Liver (tissue), 3 donors: ENCODE results near the gene B9D1.

Source experiments
- CTCF ChIP-seq: fragments of 150-350 bp; IDR thresholded peaks from 2 replicates; pipeline ENCODE4 v1.5.1; 2017; ENCODE audit warnings: improper control_type of control experiment, low read depth, low read length; ENCODE audit not compliant: missing input control
- EGR1 ChIP-seq, 2 donors: IDR thresholded peaks; 2 replicates each; pipeline ENCODE4 v1.6.1; 2016 to 2018; ENCODE audit warnings: antibody characterized with exemption in 2 of 2, low read depth in 2 of 2
- FOXA1 ChIP-seq: IDR thresholded peaks from 2 replicates; pipeline ENCODE4 v1.6.1; 2016; ENCODE audit warnings: antibody characterized with exemption
- JUND ChIP-seq, 2 donors: IDR thresholded peaks; 2 replicates each; pipeline ENCODE4 v1.6.1; 2016; ENCODE audit warnings: antibody characterized with exemption in 2 of 2
- RAD21 ChIP-seq, 2 donors: IDR thresholded peaks; 2 replicates each; pipeline ENCODE4 v1.6.1; 2016; ENCODE audit warnings: antibody characterized with exemption in 2 of 2, mild to moderate bottlenecking in 2 of 2
- REST ChIP-seq: IDR thresholded peaks from 2 replicates; pipeline ENCODE4 v1.6.1; 2016; ENCODE audit warnings: antibody characterized with exemption, mild to moderate bottlenecking
- SP1 ChIP-seq: IDR thresholded peaks from 2 replicates; pipeline ENCODE4 v1.6.1; 2018; ENCODE audit warnings: antibody characterized with exemption, mild to moderate bottlenecking
- TF ChIP-seq, protein P1 (sequence below): IDR thresholded peaks from 2 replicates; pipeline ENCODE4 v1.6.1; 2016; ENCODE audit warnings: antibody characterized with exemption
- donor health status: healthy.
- donor health status: healthy.

DNA sequence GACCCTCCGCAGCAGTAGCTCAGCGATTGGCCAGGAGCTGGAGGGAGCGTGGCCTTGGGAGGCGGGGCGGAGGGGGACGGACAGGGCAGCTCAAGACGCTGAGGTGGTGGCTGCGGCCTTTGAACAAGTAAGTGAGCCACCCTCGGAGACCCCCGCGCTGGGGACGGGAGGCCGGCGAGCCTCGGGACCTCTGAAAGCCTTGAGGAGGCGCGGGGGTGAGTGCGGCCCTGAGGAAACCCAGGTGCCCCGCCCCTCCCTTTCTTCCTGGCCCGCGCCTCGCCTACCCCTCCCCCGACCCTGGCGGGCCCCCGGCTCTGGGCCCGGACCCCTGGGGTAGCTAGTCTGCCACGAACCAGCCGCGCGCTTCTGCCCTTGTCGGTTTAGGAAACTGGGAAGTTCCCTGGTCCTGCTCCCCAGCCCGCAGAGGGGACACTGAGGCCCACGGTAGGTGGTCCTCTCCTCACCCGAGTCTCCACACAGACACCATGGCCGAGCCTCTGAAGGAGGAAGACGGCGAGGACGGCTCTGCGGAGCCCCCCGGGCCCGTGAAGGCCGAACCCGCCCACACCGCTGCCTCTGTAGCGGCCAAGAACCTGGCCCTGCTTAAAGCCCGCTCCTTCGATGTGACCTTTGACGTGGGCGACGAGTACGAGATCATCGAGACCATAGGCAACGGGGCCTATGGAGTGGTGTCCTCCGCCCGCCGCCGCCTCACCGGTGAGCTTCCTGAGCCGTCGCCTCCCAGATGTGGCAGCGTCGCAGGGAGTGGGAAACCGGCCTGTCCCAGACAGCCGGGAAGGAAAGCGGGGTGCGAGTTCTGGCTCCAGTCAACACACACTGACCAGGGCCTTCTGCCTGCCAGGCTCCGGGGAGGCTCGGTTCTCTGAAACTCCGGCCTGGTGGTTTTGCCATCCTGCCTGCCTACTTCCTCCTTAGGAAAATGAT lies 16.2 kb upstream of the B9D1 start, which contains the start of gene MAPK7:
- TF ChIP-seq CTCF (no peak), SP1 (no peak), REST (no peak), RAD21 (IDR thresholded peaks at IDR 0.05) (no peak), EGR1 (IDR thresholded peaks at IDR 0.05; ENCODE audit: low read depth in 2 of 2) (no peak), FOXA1 (no peak), JUND (IDR thresholded peaks at IDR 0.05) (no peak)
- TF ChIP-seq, protein P1, sequence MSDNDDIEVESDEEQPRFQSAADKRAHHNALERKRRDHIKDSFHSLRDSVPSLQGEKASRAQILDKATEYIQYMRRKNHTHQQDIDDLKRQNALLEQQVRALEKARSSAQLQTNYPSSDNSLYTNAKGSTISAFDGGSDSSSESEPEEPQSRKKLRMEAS = no peak
